Measurements from ENCODE around the gene WWC1.

Gene WWC1

DNA sequence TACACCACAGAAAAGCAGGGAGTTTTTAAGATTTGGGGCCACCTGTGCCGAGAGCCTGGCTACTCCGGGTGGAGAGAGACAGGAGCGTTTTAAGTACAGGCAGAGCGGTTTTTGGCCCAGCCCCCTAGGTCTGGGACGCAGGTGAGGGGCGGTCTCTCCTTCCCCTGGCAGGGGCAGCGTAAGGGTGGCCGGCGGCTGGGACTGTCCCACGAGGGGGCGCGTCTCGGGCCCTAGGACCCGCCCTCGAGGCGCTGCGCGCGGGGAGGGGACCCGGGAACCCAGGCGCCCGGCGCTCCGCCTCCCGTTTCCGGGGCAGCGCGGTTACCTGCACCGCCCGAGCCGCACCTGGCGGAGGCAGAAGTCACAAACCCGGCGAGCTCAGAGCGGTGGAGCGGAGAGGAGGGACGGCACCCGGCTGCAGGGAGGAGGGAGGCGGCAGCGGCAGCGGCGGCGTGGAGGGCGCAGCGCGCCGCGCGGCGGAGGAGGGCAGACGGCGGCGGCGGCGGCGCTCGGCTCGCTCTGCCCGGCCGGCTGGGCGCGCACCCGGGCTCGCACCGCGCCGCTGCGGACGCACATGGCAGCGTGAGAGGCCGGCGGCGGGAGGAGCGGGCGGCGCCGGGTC, at the start of gene WWC1:
Gene WWC1 (plus strand): TSS at position 304 of the 622 bp plus-strand sequence. CDS start 508 bp downstream, outside the sequence.
- DNase-seq (ENCODE audit: low read depth), result no peak

DNA sequence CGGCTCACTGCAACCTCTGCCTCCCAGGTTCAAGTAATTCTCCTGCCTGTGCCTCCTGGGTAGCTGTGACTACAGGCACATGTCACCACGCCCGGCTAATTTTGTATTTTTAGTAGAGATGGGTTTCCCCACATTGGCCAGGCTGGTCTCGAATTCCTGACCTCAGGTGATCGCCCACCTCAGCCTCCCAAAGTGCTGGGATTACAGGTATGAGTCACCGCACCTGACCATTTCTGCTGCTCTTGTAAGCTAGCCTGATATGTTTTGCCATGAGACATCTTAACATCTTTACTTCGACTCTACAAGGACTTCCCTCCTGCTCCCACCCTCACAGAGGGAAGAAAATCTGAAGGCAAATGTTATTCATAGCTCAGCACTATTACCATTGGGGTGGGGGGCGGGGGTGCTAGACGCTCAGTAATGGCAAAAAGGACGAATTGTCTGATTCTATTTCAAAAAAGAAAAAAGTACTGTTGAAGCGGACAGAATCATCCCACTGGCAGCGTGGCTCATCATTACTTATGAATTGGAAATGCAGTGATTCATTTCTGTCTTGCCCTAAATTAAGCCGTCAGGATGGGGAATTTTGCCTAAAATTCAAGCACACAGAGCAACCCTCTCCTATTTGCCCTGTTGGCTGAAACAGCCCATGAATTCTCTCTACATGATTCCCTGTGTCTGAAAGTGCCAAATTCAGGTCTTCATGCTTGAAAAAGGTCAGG, 46.4 kb upstream of the WWC1 start:
- no peak for DNase-seq (ENCODE audit: low read depth)

- DNase-seq (ENCODE audit: low read depth), result no peak
Measured at GRCh38 chr5:168249923-168250322, 41.5 kb upstream of the WWC1 start.

GRCh38 chr5:168251259-168251658, 40.2 kb upstream of the WWC1 start:
- no peak for DNase-seq (ENCODE audit: low read depth)

DNA sequence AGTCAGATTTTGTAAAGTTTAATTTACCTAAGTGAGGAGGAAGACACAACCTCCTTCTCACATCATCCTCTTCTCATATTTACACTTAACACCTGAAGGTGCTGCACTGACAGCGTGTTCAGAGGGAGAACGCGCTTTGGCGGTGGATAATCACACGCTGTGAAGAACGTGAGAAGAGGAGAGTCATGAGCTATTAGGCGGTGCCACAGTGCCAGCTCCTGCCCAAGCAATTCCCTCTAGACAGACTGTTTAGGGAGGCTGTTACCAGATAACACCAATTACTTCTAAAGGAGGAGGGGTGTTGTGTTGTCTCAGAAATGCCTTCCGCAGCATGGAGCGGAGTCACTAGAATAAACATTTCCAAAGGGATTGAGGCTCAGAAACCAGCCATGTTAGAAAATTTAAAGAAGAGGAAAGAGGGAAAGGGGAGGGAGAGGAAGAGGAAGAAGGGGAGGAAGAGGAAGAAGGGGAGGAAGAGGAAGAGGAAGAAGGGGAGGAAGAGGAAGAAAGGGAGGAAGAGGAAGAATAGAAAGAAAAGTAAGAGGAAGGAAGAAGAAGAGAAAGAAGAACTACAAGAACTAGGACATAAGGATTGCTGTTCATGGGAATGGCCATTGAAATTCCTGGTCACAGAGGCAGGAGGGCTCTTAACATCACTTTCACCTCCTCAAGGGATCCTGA, 37.3 kb upstream of the WWC1 start:
- DNase-seq (ENCODE audit: low read depth), result no peak

DNA sequence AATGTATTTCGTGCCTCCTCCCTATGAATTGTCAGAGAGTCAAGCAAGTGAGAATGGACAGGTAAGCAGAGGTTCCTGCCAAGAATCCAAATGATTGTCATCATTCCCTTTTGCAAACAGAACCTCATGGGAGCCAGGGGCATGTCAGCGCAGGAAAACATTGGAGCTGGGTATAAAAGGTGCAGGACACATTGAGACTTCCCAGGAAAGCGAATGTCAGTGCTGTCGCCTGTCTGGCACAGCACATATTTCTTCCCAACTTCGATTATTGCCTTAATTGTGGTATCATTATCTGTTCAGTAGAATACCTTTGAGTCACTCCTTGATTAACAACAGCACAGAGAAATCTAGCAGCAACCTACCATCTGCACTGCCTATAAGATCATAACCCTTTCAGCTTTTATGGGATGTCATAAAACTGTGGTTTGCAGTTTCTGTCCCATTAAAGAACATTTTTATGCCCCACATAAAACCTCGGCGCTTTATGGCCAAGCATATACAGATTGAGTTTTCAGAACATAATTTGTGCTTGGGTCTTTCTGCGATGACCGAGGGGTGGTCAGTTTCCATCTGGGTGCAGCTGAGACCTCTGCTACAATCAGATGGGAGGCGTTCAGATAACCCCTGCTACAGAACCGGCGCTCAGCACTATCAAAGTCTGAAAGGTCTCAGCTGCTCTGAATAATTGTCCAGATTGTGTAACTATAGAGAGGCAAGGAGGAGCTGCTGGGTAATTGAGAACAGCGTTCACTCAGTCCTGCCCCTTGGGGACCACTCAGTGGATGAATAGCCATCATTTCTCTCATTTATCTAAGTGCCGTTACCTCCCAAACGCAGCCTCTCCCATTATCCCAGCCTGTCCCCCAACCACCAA, 30.9 kb upstream of the WWC1 start:
- no peak for DNase-seq (ENCODE audit: low read depth)

- no peak for DNase-seq (ENCODE audit: low read depth)
Measured at GRCh38 chr5:168261227-168261571, 30.2 kb upstream of the WWC1 start.

DNA sequence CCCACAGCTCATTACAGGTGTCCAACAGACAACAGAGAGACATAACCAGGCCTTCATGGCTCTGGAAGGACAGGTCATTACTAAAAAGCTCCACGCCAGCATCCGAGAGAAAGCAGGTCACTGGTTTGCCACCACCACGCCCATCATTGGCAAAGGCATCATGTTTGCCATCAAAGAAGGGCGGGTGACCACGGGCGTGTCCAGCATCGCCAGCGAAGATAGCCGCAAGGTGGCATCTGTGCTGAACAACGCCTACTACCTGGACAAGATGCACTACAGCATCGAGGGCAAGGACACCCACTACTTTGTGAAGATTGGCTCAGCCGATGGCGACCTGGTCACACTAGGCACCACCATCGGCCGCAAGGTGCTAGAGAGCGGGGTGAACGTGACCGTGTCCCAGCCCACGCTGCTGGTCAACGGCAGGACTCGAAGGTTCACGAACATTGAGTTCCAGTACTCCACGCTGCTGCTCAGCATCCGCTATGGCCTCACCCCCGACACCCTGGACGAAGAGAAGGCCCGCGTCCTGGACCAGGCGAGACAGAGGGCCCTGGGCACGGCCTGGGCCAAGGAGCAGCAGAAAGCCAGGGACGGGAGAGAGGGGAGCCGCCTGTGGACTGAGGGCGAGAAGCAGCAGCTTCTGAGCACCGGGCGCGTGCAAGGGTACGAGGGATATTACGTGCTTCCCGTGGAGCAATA, 29.3 kb upstream of the WWC1 start:
- no peak for DNase-seq (ENCODE audit: low read depth)

- DNase-seq (ENCODE audit: low read depth), result no peak
Measured at GRCh38 chr5:168263121-168263520, 28.3 kb upstream of the WWC1 start.

DNA sequence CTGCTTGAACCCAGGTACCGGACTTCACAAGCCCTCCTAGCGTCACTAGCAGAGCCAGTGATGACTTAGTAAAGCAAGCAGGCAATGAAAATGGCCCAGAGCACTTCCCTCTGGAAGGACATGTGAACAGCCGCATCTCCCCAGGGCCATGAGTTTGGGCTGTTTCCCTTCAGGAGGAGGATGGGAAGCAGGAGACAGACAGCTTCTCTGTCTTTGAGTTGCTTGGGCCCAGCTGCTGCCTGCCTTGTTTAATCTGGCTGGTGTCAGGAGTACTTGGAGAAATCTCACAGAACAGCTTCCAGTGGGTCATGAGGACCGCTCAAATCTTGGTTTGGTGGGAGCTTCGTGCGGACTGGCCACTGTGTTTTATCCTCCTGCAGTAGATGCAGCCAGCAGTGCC, 25.4 kb upstream of the WWC1 start:
- DNase-seq (ENCODE audit: low read depth), result no peak

DNA sequence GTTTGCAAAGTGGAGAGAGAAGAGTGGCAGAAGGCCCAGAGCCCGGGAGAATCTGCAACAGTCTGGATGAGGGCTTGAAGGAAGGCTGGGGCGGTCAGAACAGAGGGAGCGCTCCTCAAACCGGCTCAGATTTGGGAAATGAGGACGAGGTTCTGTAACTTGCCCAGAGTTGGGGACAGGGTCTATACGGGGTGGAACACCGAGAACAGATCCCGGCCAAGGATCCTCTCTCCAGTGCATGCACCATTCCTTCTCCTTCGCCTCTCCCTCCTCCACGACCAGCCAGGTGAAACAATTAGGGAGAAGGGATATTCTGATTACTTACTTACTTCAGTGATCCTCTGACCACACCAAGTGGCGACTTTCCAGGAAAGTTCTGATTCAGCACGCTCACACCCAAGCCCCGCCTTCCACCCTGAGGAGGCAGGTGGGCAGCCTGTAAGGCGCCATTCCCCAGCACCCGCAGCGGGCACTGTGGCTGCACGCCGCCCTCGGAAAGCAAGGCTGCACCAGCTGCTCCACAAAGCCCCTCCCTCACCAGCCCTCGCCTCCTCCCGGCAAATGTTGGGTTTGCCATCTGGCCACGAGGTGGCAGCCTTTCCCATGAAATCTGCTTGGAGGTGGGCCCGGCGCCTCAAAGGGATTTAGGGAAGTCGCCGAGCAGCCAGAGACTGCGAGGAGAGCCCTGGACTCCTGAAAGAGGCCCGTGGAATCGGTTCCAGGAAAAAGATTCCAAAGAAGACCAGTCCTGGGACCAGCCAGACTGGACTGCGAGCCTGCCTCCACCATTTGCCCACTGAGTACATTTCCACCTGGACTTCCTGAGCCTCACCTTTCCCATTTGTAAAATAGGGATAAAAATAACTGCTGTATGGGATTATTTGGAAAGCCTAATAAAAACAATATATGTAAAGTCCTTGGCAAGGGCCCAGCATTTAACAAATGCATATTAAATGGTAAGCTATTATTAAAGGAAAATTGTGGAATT, 22.2 kb upstream of the WWC1 start:
- DNase-seq (ENCODE audit: low read depth), result peak; percentile 35

- DNase-seq (ENCODE audit: low read depth), result no peak
Measured at GRCh38 chr5:168269937-168270330, 21.5 kb upstream of the WWC1 start.

GRCh38 chr5:168270476-168270875, 21.0 kb upstream of the WWC1 start:
- no peak for DNase-seq (ENCODE audit: low read depth)

DNA sequence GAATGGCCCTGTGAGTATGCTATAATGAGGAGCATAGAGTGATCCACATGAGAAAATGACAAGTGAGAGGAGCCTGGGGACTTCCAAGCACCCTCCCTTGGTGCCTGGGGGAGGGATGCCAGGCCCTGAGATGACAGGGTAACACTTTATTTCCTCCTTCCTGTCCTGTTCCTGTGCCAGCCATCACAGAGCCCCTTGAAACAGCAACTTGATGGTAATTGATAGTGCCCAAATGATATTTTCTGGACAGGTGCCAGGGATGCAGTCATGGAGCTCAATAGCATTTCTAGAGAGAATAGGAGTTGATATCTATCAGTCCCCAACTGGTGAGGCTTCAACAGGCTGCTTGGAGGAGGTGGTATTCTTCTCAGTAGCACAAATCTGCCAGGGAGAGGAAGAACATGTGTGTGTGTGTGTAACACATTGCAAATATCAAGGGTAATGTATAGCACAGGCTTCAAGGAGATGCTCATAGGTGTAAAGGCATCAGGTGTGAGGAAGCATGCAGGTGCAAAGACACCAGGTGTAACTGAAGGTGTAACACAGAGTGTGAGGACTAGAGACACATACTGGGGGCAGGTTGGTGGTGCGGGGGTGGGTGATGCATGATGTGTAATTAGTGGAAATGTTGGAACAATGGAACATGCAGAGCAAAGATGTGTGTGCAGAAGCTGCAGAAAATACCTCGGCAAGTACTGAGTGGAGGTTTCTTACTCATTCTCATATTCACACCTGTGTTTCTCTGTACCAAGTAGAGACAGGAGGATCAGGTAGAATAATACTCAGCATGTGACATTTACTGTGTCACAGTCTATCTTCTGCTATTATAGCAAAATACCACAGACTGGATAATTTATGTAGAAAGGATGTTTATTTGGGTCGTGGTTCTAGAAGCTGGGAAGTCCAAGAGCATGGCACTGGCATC, 18.1 kb upstream of the WWC1 start:
- DNase-seq (ENCODE audit: low read depth), result no peak

GRCh38 chr5:168274406-168274805, 17.0 kb upstream of the WWC1 start:
- no peak for DNase-seq (ENCODE audit: low read depth)

DNA sequence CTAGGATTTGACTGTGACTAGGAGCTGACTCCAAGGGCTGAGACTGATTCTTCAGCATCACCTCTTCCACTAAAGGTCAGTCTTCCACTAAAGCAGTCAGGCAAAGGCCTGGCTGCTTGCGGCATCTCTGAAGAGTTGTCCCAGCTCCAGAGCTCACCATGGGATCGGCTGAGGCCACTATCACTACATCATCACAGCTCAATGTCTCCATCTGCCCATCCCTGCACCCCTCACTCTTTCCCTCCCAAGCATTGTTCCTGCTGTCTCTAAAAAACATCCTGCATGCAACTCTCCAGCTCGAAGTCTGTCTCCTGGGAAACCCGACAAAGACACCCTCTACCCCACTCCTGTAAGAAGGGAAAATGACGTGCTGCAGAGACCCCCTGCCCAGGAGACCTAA, 15.5 kb upstream of the WWC1 start:
- no peak for DNase-seq (ENCODE audit: low read depth)

DNA sequence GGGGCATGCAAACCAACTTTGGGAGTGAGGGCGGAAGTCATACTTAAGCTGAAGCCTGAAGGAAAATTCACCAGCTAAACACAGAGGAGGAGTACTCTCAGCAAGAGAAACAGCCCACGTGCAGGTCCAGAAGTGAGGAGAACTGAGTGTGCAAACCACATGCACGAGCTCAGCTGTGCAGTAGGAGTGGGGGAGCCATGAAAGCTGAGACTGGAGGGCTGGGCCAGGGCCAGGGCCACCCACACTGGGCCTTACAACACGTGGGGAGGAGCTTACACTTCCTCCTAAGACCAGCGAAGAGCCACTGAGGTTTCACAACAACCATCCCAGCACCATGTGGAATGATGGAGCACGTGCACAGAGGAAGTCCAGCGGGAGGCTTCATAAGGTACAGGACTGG, 9.3 kb upstream of the WWC1 start:
- no peak for DNase-seq (ENCODE audit: low read depth)

GRCh38 chr5:168284809-168285208, 6.6 kb upstream of the WWC1 start:
- no peak for DNase-seq (ENCODE audit: low read depth)

DNA sequence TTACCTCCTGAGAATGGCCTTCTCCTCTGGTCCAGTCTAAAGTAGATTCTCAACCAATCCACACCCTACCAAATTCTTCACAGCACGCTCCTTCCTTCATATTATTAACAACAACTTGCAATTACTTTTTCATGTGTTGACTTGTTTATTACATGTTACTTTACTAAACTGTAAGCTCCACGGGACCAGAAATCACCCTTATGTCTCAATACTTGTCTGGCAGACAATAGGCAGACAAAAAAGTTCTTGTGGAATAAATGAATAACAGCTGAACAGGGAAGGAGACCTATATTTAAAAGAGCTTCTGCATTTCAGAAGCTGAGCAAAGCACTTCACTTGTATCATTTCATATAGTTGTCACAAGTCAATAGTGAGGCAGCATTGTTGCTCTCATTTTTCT, 5.7 kb upstream of the WWC1 start:
- DNase-seq (ENCODE audit: low read depth), result no peak

DNA sequence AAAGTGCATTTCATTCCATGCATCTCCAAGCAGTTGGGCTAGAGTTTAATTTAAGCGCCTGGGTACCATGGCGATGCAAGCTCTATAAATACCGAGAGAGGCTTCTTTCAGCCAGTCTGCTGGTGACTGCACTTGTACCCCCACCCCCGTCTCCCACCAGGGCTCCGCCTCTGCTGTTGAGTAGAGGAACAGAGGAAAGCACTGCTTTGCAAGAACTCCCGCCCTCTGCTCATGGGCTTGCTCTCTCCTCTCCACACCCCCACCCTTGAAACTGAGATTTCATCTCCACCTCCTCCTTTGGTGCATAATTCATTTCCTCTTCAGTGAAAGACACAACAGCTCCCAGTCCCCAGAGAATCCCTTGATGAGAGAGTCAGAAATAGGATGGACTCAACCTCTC, 5.1 kb upstream of the WWC1 start:
- DNase-seq (ENCODE audit: low read depth), result no peak

Data from stimulated activated CD8-positive, alpha-beta memory T cell treated with anti-CD3 and anti-CD28 coated beads, Interleukin-15, amount 100 ng/mL, for 24 hours (primary cell).